WTC11 (cell line): Measurements from ENCODE around the gene DPP9.

ENCODE experiments used
- CTCF ChIP-seq: fragments of 200-600 bp; IDR thresholded peaks from 2 replicates; pipeline ENCODE4 v1.8.0; 2022; ENCODE audit warnings: antibody characterized with exemption
- TF ChIP-seq, protein P1 (sequence below): sonication (generic); formaldehyde crosslinking; IDR thresholded peaks from 2 replicates; pipeline ENCODE4 v1.8.1; 2023; ENCODE audit warnings: mild to moderate bottlenecking, missing genetic modification reagents, borderline replicate concordance

GRCh38 chr19:4657262-4657661, 66.4 kb downstream of the DPP9 start:
- TF ChIP-seq CTCF = no peak
- TF ChIP-seq, protein P1, sequence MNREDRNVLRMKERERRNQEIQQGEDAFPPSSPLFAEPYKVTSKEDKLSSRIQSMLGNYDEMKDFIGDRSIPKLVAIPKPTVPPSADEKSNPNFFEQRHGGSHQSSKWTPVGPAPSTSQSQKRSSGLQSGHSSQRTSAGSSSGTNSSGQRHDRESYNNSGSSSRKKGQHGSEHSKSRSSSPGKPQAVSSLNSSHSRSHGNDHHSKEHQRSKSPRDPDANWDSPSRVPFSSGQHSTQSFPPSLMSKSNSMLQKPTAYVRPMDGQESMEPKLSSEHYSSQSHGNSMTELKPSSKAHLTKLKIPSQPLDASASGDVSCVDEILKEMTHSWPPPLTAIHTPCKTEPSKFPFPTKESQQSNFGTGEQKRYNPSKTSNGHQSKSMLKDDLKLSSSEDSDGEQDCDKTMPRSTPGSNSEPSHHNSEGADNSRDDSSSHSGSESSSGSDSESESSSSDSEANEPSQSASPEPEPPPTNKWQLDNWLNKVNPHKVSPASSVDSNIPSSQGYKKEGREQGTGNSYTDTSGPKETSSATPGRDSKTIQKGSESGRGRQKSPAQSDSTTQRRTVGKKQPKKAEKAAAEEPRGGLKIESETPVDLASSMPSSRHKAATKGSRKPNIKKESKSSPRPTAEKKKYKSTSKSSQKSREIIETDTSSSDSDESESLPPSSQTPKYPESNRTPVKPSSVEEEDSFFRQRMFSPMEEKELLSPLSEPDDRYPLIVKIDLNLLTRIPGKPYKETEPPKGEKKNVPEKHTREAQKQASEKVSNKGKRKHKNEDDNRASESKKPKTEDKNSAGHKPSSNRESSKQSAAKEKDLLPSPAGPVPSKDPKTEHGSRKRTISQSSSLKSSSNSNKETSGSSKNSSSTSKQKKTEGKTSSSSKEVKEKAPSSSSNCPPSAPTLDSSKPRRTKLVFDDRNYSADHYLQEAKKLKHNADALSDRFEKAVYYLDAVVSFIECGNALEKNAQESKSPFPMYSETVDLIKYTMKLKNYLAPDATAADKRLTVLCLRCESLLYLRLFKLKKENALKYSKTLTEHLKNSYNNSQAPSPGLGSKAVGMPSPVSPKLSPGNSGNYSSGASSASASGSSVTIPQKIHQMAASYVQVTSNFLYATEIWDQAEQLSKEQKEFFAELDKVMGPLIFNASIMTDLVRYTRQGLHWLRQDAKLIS (CRISPR knock-in tag) = no peak
